Omental fat pad (tissue), 4 donors: ENCODE data around the gene NBR1. TPM values are rescaled to one million over a fixed set of nuclear protein-coding genes. Genes with fewer than 3 reads are reported as not detected.
A peak's percentile ranks its signal among the peaks of the same experiment; 100 is the strongest.
"Not testable (repeated sequence)": the region's sequence is repeated elsewhere in the genome, so short reads cannot be mapped to it uniquely, and the experiment has no call there.

Experiments used
- ATAC-seq: fragments of 150-250 bp; one replicate; pipeline ENCODE4 v1.9.1; 2016; ENCODE audit warnings: mild to moderate bottlenecking, moderate library complexity; ENCODE audit not compliant: low FRiP score
- DNase-seq: peaks from one replicate; pipeline ENCODE4 v3.0.0-alpha.2; 2019; ENCODE audit warnings: low spot score
- CTCF ChIP-seq, 3 donors: fragments of 450-650 bp; IDR thresholded peaks; one replicate each; pipeline ENCODE4 v1.5.1; 2016 to 2017; ENCODE audit warnings: antibody characterized with exemption in 3 of 3, mild to moderate bottlenecking in 3 of 3, moderate library complexity in 2 of 3
- total RNA-seq, 4 donors: library from RNA; depleted of rRNA; stranded (reverse); fragments of >200 nt; gene quantifications; one replicate each; pipeline ENCODE4 v1.1.0, GENCODE V29; 2016

NBR1 gene
- total RNA-seq, 4 donors from 2014 or later, result 41.8 to 97.3 (median 75.3) TPM

GRCh38 chr17:43219746-43220380 is 48.8 kb downstream of the NBR1 start:
- ATAC-seq, result no peak
- no peak for DNase-seq
- TF ChIP-seq CTCF (IDR thresholded peaks at IDR 0.05), result no peak

GRCh38 chr17:43220511-43221125 is 49.6 kb downstream of the NBR1 start:
- no peak for ATAC-seq
- no peak for TF ChIP-seq CTCF (IDR thresholded peaks at IDR 0.05)
- DNase-seq, result no peak

- no peak for DNase-seq
- no peak for ATAC-seq
- TF ChIP-seq CTCF (IDR thresholded peaks at IDR 0.05), result no peak
Observed at GRCh38 chr17:43224146-43224705, 53.2 kb downstream of the NBR1 start.

- ATAC-seq (no peak), DNase-seq (no peak)
- no peak for TF ChIP-seq CTCF (IDR thresholded peaks at IDR 0.05)
Observed at GRCh38 chr17:43226393-43226792, 55.4 kb downstream of the NBR1 start.

- not testable (repeated sequence) for DNase-seq, ATAC-seq
Observed at GRCh38 chr17:43228020-43228782, 57.2 kb downstream of the NBR1 start, which contains the start of gene CCDC200. TSS of gene CCDC200 (minus strand) at chr17:43228623. CDS start at chr17:43228554, 69 bp downstream.

- not testable (repeated sequence) for ATAC-seq, DNase-seq
Observed at GRCh38 chr17:43231205-43232020, 60.4 kb downstream of the NBR1 start.

GRCh38 chr17:43232021-43232699 is 61.1 kb downstream of the NBR1 start:
- peak; percentile 73 for DNase-seq
- ATAC-seq, result not testable (repeated sequence)

GRCh38 chr17:43233263-43233662 is 62.2 kb downstream of the NBR1 start:
- not testable (repeated sequence) for DNase-seq, ATAC-seq

GRCh38 chr17:43233877-43234276 is 62.9 kb downstream of the NBR1 start, which contains the start of gene RNU2-1:
TSS of gene RNU2-1 (minus strand) at chr17:43233977.
- not testable (repeated sequence) for ATAC-seq, DNase-seq

- ATAC-seq, DNase-seq: not testable (repeated sequence)
Observed at GRCh38 chr17:43239597-43239996, 68.6 kb downstream of the NBR1 start.

- not testable (repeated sequence) for ATAC-seq, DNase-seq
Observed at GRCh38 chr17:43240596-43241352, 69.8 kb downstream of the NBR1 start.

GRCh38 chr17:43246456-43246855 is 75.4 kb downstream of the NBR1 start:
- DNase-seq, ATAC-seq: not testable (repeated sequence)
